ENCODE measurements around the gene SLC7A8. TPM values are rescaled to one million over a fixed set of nuclear protein-coding genes. Genes with fewer than 3 reads are reported as not detected.

Gene SLC7A8
- total and polyA plus RNA-seq, 2 donors (not counting 1 experiment from before 2014, with no cell fraction given): 0.25 to 1.1 TPM

DNA sequence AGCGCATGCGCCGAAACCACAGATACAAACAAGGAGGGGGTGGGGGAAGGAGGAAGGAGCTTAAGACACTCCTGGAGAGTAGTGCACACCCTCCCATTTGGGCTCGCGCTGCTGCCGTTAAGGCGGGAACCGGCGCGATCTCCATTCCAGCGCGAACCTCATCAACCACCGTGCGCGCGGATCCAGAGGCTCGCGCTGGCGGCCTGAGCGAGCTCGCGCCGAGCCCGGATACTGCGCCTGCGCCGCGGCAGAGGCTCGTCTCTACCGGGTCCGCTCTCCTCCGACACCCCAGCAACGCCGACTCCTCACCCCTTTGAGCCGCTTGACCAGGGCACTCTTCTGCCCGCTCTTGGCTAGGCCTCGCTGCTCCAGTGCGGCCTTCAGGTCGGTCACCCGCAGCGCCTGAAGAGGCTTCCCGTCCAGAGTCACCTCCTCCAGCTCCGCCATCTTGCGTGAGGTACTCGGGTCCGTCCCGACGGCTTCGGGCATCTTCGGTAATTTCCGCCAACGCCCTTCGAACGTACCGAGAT lies 88.7 kb downstream of the SLC7A8 start, which contains the start of gene ACIN1:
Gene ACIN1, minus strand, starts transcription at position 471 of the 530 bp plus-strand sequence. Its CDS starts 24 bp downstream, at position 447.
- peak within 1 kb of the TSS; percentile 92 to 97 for H3K27ac ChIP-seq (ENCODE audit: low read length in 2 of 2)
- TF ChIP-seq, protein P1, sequence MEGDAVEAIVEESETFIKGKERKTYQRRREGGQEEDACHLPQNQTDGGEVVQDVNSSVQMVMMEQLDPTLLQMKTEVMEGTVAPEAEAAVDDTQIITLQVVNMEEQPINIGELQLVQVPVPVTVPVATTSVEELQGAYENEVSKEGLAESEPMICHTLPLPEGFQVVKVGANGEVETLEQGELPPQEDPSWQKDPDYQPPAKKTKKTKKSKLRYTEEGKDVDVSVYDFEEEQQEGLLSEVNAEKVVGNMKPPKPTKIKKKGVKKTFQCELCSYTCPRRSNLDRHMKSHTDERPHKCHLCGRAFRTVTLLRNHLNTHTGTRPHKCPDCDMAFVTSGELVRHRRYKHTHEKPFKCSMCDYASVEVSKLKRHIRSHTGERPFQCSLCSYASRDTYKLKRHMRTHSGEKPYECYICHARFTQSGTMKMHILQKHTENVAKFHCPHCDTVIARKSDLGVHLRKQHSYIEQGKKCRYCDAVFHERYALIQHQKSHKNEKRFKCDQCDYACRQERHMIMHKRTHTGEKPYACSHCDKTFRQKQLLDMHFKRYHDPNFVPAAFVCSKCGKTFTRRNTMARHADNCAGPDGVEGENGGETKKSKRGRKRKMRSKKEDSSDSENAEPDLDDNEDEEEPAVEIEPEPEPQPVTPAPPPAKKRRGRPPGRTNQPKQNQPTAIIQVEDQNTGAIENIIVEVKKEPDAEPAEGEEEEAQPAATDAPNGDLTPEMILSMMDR (IDR thresholded peaks at IDR 0.05): no peak
- no peak for TF ChIP-seq EZH2 (IDR thresholded peaks at IDR 0.05; ENCODE audit: borderline replicate concordance, insufficient read depth, low read depth, low read length, poor library complexity, severe bottlenecking)
- H3K27me3 ChIP-seq (replicated peaks in 1 of 4; ENCODE audit: control extremely low read depth in 1 of 4, control insufficient read depth in 3 of 4, insufficient read depth in 4 of 4, low read length in 3 of 4): no peaks in the 10 kb centered on the region
- peak within 1 kb of the TSS; percentile 76 to 99 (median 94) for H3K4me3 ChIP-seq (ENCODE audit: control extremely low read depth in 1 of 5, extremely low read depth in 1 of 5, insufficient read depth in 1 of 5, low read depth in 2 of 5, low read length in 4 of 5)
- ChIA-PET POLR2A (interaction anchor here (0.5 to 2.0 kb wide), 17 partner anchors 11 to 1020 kb away, joined by 3 to 20 read pairs (median 4); partner anchors contain the start of genes ABHD4, CDH24, DCAF11 and PABPN1), CTCF (interaction anchor here (0.8 to 2.9 kb wide), 22 partner anchors 9 to 538 kb away, joined by 3 to 30 read pairs (median 4); partner anchors contain the start of genes PABPN1 and PPP1R3E)
- H3K27ac Mint-ChIP-seq: no peak within 1 kb of the TSS
- peaks cover 20 to 24% of the 10 kb centered on the region in 2 donors for H3K4me1 ChIP-seq (ENCODE audit: control insufficient read depth in 2 of 2, insufficient read depth in 2 of 2, low read length in 2 of 2)
- H3K4me2 ChIP-seq (replicated peaks; ENCODE audit: low read depth, low read length, poor library complexity, severe bottlenecking): peak within 1 kb of the TSS; percentile 89
- H2AFZ ChIP-seq (ENCODE audit: insufficient read depth, low read depth, low read length, poor library complexity, severe bottlenecking): peak within 1 kb of the TSS; percentile 88
- H3K36me3 ChIP-seq (replicated peaks in 1 of 2; ENCODE audit: control extremely low read depth in 1 of 2, control insufficient read depth in 1 of 2, extremely low read depth in 1 of 2, insufficient read depth in 2 of 2, low read length in 1 of 2): peaks cover 10 to 57% of the 10 kb centered on the region in 2 experiments
- H3K4me3 Mint-ChIP-seq: no peak within 1 kb of the TSS
- WGBS (ENCODE audit: insufficient coverage): under 1% methylated on average over 52 of the region's 55 CpGs
- peaks cover 33% of the 10 kb centered on the region for H3K4me1 Mint-ChIP-seq
- peaks cover 91% of the 10 kb centered on the region for H3K79me2 ChIP-seq (ENCODE audit: control insufficient read depth, insufficient read depth, low read length)
- DNase-seq: no peak
- intact Hi-C loops (cut with micrococcal nuclease): loop anchor here (1.0 to 10.0 kb wide), 13 partner anchors 18 to 1830 kb away; partner anchors contain the start of genes CDH24, EMC9, HNRNPC and HOMEZ
- H3K27me3 Mint-ChIP-seq: no peaks in the 10 kb centered on the region
- H3K9ac ChIP-seq (ENCODE audit: low read length): peak within 1 kb of the TSS; percentile 99
- H4K20me1 ChIP-seq (ENCODE audit: control insufficient read depth, insufficient read depth, low read length, poor library complexity, severe bottlenecking): peaks cover 47% of the 10 kb centered on the region
- no peaks in the 10 kb centered on the region for H3K9me3 ChIP-seq (ENCODE audit: control extremely low read depth in 1 of 3, control insufficient read depth in 2 of 3, insufficient read depth in 1 of 3, low read length in 2 of 3)
- H3K9me3 Mint-ChIP-seq (ENCODE audit: insufficient read depth): no peaks in the 10 kb centered on the region
- ATAC-seq (ENCODE audit: low read depth): peak; percentile 22

Measured in B cell (primary cell).